Stimulated activated CD4-positive, alpha-beta T cell treated with anti-CD3 and anti-CD28 coated beads, TNF-alpha, amount 100 ng/mL, for 48 hours (primary cell): ENCODE results near the gene MSL1.

Experiments used
- DNase-seq, 3 donors: peaks; one replicate each; pipeline ENCODE4 v3.0.0-alpha.2; 2020; ENCODE audit warnings: low read depth in 3 of 3

MSL1 gene

GRCh38 chr17:40104594-40105486 lies 16.9 kb upstream of the MSL1 start:
- no peak for DNase-seq

- no peak for DNase-seq
These were observed 15.7 kb upstream of the MSL1 start for GRCh38 chr17:40105861-40106759.

- no peak for DNase-seq
These were observed 14.8 kb upstream of the MSL1 start for GRCh38 chr17:40106760-40107521.

GRCh38 chr17:40107522-40108174 lies 14.1 kb upstream of the MSL1 start:
- DNase-seq = no peak

DNA sequence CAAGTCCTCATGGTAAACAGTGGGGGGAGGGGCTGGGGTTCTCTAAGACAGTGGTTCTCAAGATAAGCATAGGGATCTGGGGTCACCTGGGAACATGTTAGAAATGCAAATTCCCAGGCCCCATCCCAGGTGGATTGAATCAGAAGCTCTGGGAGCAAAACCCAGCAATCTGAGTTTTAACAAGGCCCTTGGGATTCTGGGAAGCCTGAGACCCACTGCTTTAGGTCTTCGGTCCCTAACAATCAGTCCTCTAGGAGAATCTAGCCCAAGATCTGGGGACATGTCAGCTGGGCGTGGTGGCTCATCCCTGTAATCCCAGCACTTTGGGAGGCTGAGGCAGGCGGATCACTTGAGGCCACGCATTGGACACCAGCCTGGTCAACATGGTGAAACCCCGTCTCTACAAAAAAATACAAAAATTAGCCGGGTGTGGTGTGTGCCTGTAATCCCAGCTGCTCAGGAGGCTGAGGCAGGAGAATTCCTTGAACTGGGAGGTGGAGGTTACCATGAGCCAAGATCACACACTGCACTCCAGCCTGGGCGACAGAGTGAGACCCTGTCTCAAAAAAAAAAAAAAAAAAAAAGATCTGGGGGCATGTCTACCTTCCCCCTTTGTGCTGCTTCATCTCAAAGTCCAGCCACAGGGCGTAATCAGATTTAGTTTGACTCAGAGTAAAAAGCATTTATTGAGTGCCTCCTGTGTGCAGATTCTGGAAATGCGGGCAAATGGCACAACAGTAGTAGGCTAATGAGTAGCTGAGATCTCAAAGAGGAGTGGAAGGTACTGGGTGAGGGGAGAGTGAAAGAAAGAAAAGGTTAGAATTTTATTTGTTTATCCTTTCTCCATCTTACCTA lies 12.6 kb upstream of the MSL1 start:
- DNase-seq = no peak

- DNase-seq = no peak
These were observed 11.5 kb upstream of the MSL1 start for GRCh38 chr17:40110026-40110845.

GRCh38 chr17:40111221-40112128 lies 10.3 kb upstream of the MSL1 start:
- peak in 2 of 3 donors; percentile 47 to 62 for DNase-seq

DNA sequence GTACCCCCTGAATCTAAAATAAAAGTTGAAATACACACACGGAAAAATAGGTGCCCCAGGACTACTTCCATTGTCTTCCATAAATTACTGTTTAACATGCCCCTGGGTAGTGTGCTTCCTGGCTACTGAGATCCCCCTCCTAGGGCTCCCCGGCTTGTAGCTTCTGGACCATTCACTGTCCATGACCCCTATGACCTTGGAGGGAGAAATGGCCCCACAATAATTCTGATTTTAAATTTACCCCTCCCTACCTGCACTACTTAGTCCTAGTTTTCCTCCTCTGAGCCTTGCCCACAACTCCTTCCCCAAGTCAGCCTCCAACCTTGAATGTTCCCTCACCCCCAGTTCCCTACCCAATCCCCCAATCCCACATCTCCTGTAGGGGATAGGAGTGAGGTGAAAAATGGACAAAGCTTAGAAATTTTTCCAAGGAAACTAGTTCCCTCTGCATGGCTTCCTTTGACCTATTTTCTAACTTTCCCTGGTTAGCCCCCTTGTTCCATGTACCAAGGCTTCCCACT lies 9.5 kb upstream of the MSL1 start:
- no peak for DNase-seq

GRCh38 chr17:40112718-40113109 lies 9.1 kb upstream of the MSL1 start:
- no peak for DNase-seq

- peak; percentile 84 to 91 (median 89) for DNase-seq
These were observed 8.5 kb upstream of the MSL1 start for GRCh38 chr17:40113110-40113906.

GRCh38 chr17:40113907-40114245 lies 7.9 kb upstream of the MSL1 start:
- DNase-seq = no peak

DNA sequence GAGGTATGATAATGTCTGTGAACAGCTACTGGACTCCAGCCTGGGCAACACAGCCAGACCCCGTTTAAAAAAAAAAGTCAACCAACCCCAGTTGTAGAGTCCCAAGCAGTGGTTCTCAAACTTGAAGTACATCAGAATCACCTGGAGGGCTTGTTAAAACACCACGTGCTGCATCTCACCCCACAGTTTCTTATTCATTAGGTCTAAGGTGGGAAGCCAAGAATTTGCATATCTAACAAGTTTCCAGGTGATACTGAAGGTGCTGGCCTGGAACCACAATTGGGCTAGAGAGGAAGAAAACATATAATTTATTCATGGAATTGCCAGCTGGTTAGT lies 6.7 kb upstream of the MSL1 start:
- DNase-seq = no peak

GRCh38 chr17:40122136-40122998 lies 596 bp downstream of the MSL1 start:
- no peak for DNase-seq

- no peak for DNase-seq
These were observed 1.4 kb downstream of the MSL1 start for GRCh38 chr17:40122999-40123810.

GRCh38 chr17:40123811-40124114 lies 2.0 kb downstream of the MSL1 start:
- no peak for DNase-seq
